ENCODE results near the gene EMSY. TPM values are rescaled to one million over a fixed set of nuclear protein-coding genes. Genes with fewer than 3 reads are reported as not detected.

EMSY gene
- total RNA-seq, 3 donors from 2014 or later, result 23.2 to 31.0 (median 25.0) TPM

DNA sequence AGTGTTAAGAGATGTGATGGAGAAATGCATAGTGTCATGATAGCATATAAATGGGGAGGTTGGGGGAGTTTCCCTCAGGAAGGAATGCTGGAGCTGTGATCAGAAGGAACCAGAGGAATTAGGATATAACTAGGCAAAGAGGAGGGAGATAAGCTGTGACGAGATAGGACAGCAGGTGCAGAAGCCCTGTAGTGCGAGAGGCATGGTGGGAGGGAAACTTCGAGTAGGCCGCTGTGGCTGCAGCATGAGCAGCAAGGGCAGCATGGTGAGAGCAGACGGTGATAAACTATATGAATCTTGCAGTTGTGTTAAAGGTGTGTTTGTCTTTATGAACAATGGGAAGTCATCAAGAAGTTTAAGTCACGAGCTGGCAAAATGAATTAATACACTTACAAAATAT, 109.9 kb downstream of the EMSY start:
- TF ChIP-seq, protein P1, sequence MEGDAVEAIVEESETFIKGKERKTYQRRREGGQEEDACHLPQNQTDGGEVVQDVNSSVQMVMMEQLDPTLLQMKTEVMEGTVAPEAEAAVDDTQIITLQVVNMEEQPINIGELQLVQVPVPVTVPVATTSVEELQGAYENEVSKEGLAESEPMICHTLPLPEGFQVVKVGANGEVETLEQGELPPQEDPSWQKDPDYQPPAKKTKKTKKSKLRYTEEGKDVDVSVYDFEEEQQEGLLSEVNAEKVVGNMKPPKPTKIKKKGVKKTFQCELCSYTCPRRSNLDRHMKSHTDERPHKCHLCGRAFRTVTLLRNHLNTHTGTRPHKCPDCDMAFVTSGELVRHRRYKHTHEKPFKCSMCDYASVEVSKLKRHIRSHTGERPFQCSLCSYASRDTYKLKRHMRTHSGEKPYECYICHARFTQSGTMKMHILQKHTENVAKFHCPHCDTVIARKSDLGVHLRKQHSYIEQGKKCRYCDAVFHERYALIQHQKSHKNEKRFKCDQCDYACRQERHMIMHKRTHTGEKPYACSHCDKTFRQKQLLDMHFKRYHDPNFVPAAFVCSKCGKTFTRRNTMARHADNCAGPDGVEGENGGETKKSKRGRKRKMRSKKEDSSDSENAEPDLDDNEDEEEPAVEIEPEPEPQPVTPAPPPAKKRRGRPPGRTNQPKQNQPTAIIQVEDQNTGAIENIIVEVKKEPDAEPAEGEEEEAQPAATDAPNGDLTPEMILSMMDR (IDR thresholded peaks at IDR 0.05), result no peak
- intact Hi-C loops (cut with DNase I, micrococcal nuclease), result loop anchor here (5.0 to 10.0 kb wide), 2 partner anchors 38 to 130 kb away; no protein-coding TSS in a partner anchor
- DNase-seq (peak in 2 of 3 donors; percentile 22 to 27), ATAC-seq (peak; percentile 14)
- H3K4me3 ChIP-seq, result no peak overlapping the region
- peaks cover 14% of the 10 kb centered on the region for H3K4me1 ChIP-seq (ENCODE audit: low read depth)
- no peaks in the 10 kb centered on the region for H3K36me3 ChIP-seq (ENCODE audit: low read depth)
- no peaks in the 10 kb centered on the region for H3K9me3 ChIP-seq

DNA sequence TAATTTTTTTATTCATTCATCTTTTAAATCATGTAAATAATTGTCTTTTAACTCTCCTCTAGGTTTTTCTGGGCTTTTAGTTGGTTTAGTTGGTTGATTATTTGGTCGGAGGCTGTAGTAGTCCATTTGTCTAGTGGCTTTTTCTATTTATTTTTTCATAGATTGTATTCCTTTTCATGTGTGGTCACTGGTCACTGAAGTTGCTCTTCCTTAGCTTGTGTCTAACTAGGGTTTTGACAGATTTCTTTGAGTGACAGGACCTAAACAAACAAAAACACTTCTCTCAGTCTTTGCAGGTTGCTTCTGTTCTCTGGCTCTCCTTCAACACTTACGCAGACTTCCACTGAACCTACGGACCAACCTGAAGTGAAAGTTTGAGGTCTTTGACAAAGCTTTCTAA, 112.6 kb downstream of the EMSY start:
- no peak for ATAC-seq
- TF ChIP-seq, protein P1 (IDR thresholded peaks at IDR 0.05), result no peak
- Histone ChIP-seq H3K4me3 (no peak overlapping the region), H3K4me1 (ENCODE audit: low read depth) (peaks cover 14% of the 10 kb centered on the region), H3K9me3 (no peaks in the 10 kb centered on the region), H3K36me3 (ENCODE audit: low read depth) (no peaks in the 10 kb centered on the region)
- DNase-seq, result no peak
- intact Hi-C loops (cut with DNase I, micrococcal nuclease), result loop anchor here in 1 of 2 donors (10.0 kb wide), 1 partner anchor 127 kb away; no protein-coding TSS in a partner anchor

DNA sequence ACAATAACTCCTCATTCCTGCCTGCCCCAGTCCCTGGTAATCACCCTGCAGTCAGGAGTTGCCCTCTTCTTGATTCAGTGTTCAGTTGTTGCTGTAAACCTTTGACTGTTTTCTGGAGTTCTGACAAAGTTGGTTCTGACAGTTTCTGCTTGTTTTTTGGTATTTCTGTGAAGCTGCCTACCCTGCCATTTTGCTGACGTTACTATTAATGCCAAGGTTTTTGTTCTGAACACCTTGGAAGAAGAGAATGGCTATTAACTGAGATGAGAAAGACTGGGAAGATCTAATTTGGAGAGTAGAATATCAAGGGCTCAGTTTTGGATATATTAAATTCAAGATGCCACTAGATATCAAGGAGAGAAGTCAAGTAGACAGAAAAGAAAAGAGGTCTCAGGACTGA, 113.7 kb downstream of the EMSY start:
- Histone ChIP-seq H3K4me1 (ENCODE audit: low read depth) (peaks cover 14% of the 10 kb centered on the region), H3K4me3 (no peak overlapping the region), H3K36me3 (ENCODE audit: low read depth) (no peaks in the 10 kb centered on the region), H3K9me3 (no peaks in the 10 kb centered on the region)
- TF ChIP-seq, protein P1 (IDR thresholded peaks at IDR 0.05), result no peak
- intact Hi-C loops (cut with DNase I, micrococcal nuclease), result loop anchor here in 1 of 2 donors (10.0 kb wide), 1 partner anchor 126 kb away; no protein-coding TSS in a partner anchor
- ATAC-seq, result no peak
- no peak for DNase-seq

DNA sequence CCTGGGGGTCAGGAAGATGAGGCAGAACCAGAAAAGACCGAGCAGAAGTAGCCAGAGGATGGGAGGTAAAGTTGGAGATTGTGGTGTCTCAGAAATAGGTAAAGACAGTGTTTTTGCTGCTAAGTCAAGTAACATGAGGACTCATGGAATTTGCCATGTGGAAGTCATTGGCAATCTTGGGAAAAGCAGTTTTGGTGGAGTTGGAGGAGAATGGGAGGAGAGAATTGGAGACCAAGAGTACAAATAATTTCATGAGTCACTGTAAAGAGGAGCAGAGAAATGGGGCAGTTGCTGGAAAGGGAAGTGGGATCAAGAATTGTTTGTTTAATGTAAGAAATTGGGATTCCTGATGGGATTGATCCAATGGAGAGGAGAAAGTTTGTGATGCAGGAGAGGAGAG, 114.1 kb downstream of the EMSY start:
- no peak overlapping the region for H3K4me3 ChIP-seq
- DNase-seq (no peak), ATAC-seq (no peak)
- H3K4me1 ChIP-seq (ENCODE audit: low read depth), result peaks cover 14% of the 10 kb centered on the region
- no peaks in the 10 kb centered on the region for H3K36me3 ChIP-seq (ENCODE audit: low read depth)
- TF ChIP-seq, protein P1 (IDR thresholded peaks at IDR 0.05), result no peak
- intact Hi-C loops (cut with DNase I, micrococcal nuclease), result loop anchor here in 1 of 2 donors (10.0 kb wide), 1 partner anchor 126 kb away; no protein-coding TSS in a partner anchor
- no peaks in the 10 kb centered on the region for H3K9me3 ChIP-seq

DNA sequence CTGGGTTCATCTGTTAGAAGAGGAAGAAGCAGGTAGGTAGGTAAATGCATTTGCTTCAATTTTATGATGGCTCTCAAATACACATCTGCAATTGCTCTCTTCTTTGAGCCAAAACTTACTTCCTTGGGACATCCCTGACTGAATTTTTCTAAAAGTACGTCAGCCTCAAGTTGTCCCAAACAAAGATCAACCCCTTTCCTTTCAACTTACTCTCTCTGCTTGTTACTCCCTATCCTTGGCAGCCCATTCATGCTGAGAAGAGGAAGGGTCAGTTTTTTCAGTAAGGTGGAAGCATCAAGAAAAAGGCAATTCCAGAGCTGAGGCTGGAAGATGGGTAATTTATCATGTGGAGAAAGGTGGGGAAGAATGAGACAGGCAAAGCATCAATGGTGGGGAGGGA, 114.5 kb downstream of the EMSY start:
- DNase-seq, result no peak
- Histone ChIP-seq H3K36me3 (ENCODE audit: low read depth) (no peaks in the 10 kb centered on the region), H3K4me1 (ENCODE audit: low read depth) (peaks cover 9% of the 10 kb centered on the region), H3K4me3 (no peak overlapping the region), H3K9me3 (no peaks in the 10 kb centered on the region)
- ATAC-seq, result no peak
- intact Hi-C loops (cut with DNase I, micrococcal nuclease), result loop anchor here in 1 of 2 donors (10.0 kb wide), 1 partner anchor 125 kb away; no protein-coding TSS in a partner anchor
- TF ChIP-seq, protein P1 (IDR thresholded peaks at IDR 0.05), result no peak

DNA sequence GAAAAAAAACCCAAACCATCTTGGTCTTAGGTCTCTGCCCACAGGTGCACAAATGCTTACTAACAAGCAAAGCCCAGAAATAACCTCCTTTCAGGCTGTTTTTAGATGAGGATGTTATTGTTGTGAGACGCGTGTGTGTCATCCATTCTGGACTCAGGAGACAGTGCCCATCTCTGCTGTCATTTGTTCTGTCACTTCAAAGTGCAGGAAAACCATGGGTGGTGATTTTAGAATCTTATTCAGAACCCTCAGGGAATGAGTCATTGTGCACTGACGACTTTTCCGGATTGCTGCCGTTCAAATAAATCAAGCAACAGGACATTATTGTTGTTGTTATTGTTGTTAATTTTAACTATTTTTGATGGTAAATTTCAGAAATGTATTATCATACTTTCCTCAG, 115.4 kb downstream of the EMSY start:
- ATAC-seq, result no peak
- TF ChIP-seq, protein P1 (IDR thresholded peaks at IDR 0.05), result no peak
- H3K9me3 ChIP-seq, result no peaks in the 10 kb centered on the region
- no peak for DNase-seq
- no peaks in the 10 kb centered on the region for H3K36me3 ChIP-seq (ENCODE audit: low read depth)
- intact Hi-C loops (cut with DNase I, micrococcal nuclease), result no loop called here
- no peak overlapping the region for H3K4me3 ChIP-seq
- peaks cover under 1% of the 10 kb centered on the region for H3K4me1 ChIP-seq (ENCODE audit: low read depth)

Data from mucosa of descending colon (tissue), 3 donors.